ENCODE results near the gene PRICKLE2.
A peak's percentile ranks its signal among the peaks of the same experiment; 100 is the strongest.

DNA sequence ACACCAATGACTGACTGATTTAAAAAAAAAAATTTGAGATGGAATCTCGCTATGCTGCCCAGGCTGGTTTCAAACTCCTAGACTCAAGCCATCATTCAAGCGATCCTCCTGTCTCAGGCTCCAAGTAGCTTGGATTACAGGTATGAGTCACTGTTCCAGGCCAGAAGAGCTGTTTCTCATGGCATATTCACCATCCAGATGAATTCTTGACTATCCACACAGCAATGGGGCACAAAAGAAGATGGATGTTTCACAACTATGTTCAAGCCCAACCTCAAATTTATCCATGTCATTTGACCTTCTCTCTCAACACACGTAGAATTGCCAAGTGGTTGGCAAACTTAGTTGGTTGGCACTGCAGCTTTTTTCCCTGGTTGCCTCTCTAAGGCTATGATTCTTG, 40.6 kb downstream of the PRICKLE2 start:
- TF ChIP-seq, protein P1, sequence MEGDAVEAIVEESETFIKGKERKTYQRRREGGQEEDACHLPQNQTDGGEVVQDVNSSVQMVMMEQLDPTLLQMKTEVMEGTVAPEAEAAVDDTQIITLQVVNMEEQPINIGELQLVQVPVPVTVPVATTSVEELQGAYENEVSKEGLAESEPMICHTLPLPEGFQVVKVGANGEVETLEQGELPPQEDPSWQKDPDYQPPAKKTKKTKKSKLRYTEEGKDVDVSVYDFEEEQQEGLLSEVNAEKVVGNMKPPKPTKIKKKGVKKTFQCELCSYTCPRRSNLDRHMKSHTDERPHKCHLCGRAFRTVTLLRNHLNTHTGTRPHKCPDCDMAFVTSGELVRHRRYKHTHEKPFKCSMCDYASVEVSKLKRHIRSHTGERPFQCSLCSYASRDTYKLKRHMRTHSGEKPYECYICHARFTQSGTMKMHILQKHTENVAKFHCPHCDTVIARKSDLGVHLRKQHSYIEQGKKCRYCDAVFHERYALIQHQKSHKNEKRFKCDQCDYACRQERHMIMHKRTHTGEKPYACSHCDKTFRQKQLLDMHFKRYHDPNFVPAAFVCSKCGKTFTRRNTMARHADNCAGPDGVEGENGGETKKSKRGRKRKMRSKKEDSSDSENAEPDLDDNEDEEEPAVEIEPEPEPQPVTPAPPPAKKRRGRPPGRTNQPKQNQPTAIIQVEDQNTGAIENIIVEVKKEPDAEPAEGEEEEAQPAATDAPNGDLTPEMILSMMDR (IDR thresholded peaks at IDR 0.05) = no peak
- TF ChIP-seq POLR2AphosphoS5 (IDR thresholded peaks at IDR 0.05) (peak in 1 of 2 donors; percentile 18), EP300 (IDR thresholded peaks at IDR 0.05) (no peak)

All from esophagus muscularis mucosa (tissue), 4 donors.